Astrocyte of the hippocampus (primary cell): ENCODE results near the gene SLC6A17.

Experiments used
- DNase-seq: peaks from one replicate; pipeline ENCODE4 v3.0.0; 2011; ENCODE audit warnings: low read depth, low spot score

SLC6A17 gene

GRCh38 chr1:110220324-110220723 lies 70.0 kb downstream of the SLC6A17 start:
- no peak for DNase-seq

- no peak for DNase-seq
These were observed 70.8 kb downstream of the SLC6A17 start for GRCh38 chr1:110221119-110221518.

- DNase-seq: no peak
These were observed 72.8 kb downstream of the SLC6A17 start for GRCh38 chr1:110223127-110223526.

GRCh38 chr1:110223581-110223980 lies 73.3 kb downstream of the SLC6A17 start:
- no peak for DNase-seq

GRCh38 chr1:110224240-110224995 lies 74.1 kb downstream of the SLC6A17 start:
- DNase-seq: no peak

GRCh38 chr1:110225212-110225611 lies 74.9 kb downstream of the SLC6A17 start:
- no peak for DNase-seq

- no peak for DNase-seq
These were observed 75.6 kb downstream of the SLC6A17 start for GRCh38 chr1:110225756-110226404.

- no peak for DNase-seq
These were observed 77.5 kb downstream of the SLC6A17 start for GRCh38 chr1:110227774-110228173.

GRCh38 chr1:110228381-110228780 lies 78.1 kb downstream of the SLC6A17 start:
- no peak for DNase-seq

GRCh38 chr1:110228869-110229268 lies 78.6 kb downstream of the SLC6A17 start:
- no peak for DNase-seq

GRCh38 chr1:110229348-110230001 lies 79.2 kb downstream of the SLC6A17 start:
- DNase-seq: no peak

GRCh38 chr1:110230381-110231199 lies 80.3 kb downstream of the SLC6A17 start:
- DNase-seq: no peak

GRCh38 chr1:110233861-110234260 lies 83.6 kb downstream of the SLC6A17 start:
- no peak for DNase-seq

GRCh38 chr1:110234691-110235090 lies 84.4 kb downstream of the SLC6A17 start:
- DNase-seq: no peak

- DNase-seq: no peak
These were observed 85.0 kb downstream of the SLC6A17 start for GRCh38 chr1:110235181-110235833.

GRCh38 chr1:110235834-110236682 lies 85.8 kb downstream of the SLC6A17 start:
- no peak for DNase-seq

GRCh38 chr1:110237386-110238152 lies 87.3 kb downstream of the SLC6A17 start:
- no peak for DNase-seq

- DNase-seq: no peak
These were observed 89.4 kb downstream of the SLC6A17 start for GRCh38 chr1:110239441-110240430.
